SK-N-SH (cell line): ENCODE data around the gene PLA2G4C. TPM values are rescaled to one million over a fixed set of nuclear protein-coding genes. Genes with fewer than 3 reads are reported as not detected.

ENCODE experiments used
- CTCF ChIA-PET: fragments of 300-600, 350-600 bp; formaldehyde crosslinking; extraction: SDS; loops from one replicate; lab custom pipeline; 2021; lab: Yijun Ruan, JAX
- POLR2A ChIA-PET: fragments of 350-600 bp; sonication (Branson Sonifier 250); formaldehyde crosslinking; extraction: SDS; loops from one replicate; lab custom pipeline; 2020; ENCODE audit warnings: antibody characterized with exemption, inconsistent platforms; lab: Yijun Ruan, JAX
- DNase-seq: peaks from one replicate; pipeline ENCODE4 v3.0.0; 2012
- H2AFZ ChIP-seq: fragments of 200-600 bp; sonication (generic); 2 replicates; pipeline ENCODE4 v1.8.1; 2016; ENCODE audit warnings: antibody characterized with exemption, mild to moderate bottlenecking, low read depth
- H3F3A ChIP-seq: fragments of 200-600 bp; sonication (generic); replicated peaks from 2 replicates; pipeline ENCODE3; 2016; ENCODE audit warnings: antibody characterized with exemption, mild to moderate bottlenecking; ENCODE audit not compliant: insufficient read depth
- H3K27ac ChIP-seq, 2 experiments: fragments of 200-500 bp in 1 of 2; fragments of 200-600 bp in 1 of 2; sonication (Bioruptor generic) in 1 of 2; sonication (generic), shearing (Covaris generic) in 1 of 2; 2 replicates each; pipeline versions ENCODE4 v1.5.1 to v1.6.1; 2014 to 2016; ENCODE audit warnings: low read depth in 2 of 2, inconsistent platforms in 1 of 2, low read length in 1 of 2, mild to moderate bottlenecking in 1 of 2, mixed read lengths in 1 of 2
- H3K27me3 ChIP-seq: fragments of 200-600 bp; sonication (generic), shearing (Covaris generic); 2 replicates; pipeline ENCODE4 v1.6.1; 2016; ENCODE audit warnings: mixed run types; ENCODE audit not compliant: insufficient read depth
- H3K36me3 ChIP-seq, 2 experiments: fragments of 200-500 bp in 1 of 2; fragments of 200-600 bp in 1 of 2; sonication (Bioruptor generic) in 1 of 2; sonication (generic) in 1 of 2; replicated peaks in 1 of 2; 2 replicates each; pipeline versions ENCODE3 to v1.5.1; 2014 to 2016; ENCODE audit warnings: low read length in 1 of 2, mild to moderate bottlenecking in 1 of 2; ENCODE audit not compliant: insufficient read depth in 2 of 2, control insufficient read depth in 1 of 2
- H3K4me1 ChIP-seq, 2 experiments: fragments of 200-500 bp in 1 of 2; fragments of 200-600 bp in 1 of 2; sonication (Bioruptor generic) in 1 of 2; sonication (generic), shearing (Covaris generic) in 1 of 2; 2 replicates each; pipeline versions ENCODE4 v1.5.1 to v1.6.1; 2014 to 2016; ENCODE audit warnings: low read depth in 1 of 2, low read length in 1 of 2, mixed run types in 1 of 2; ENCODE audit not compliant: insufficient read depth in 2 of 2, control insufficient read depth in 1 of 2
- H3K4me2 ChIP-seq: fragments of 200-600 bp; sonication (generic), shearing (Covaris generic); 2 replicates; pipeline ENCODE4 v1.6.1; 2017; ENCODE audit warnings: mixed run types
- H3K4me3 ChIP-seq, 2 experiments: fragments of 200-500 bp in 1 of 2; fragments of 200-600 bp in 1 of 2; sonication (Bioruptor generic) in 1 of 2; sonication (generic), shearing (Covaris generic) in 1 of 2; 2 replicates each; pipeline versions ENCODE4 v1.5.1 to v1.8.1; 2014 to 2016; ENCODE audit warnings: low read depth in 2 of 2, inconsistent platforms in 1 of 2, low read length in 1 of 2, mild to moderate bottlenecking in 1 of 2, mixed read lengths in 1 of 2, moderate library complexity in 1 of 2
- H3K79me2 ChIP-seq: fragments of 200-600 bp; sonication (generic); 2 replicates; pipeline ENCODE4 v1.8.1; 2017; ENCODE audit warnings: mild to moderate bottlenecking; ENCODE audit not compliant: insufficient read depth
- H3K9ac ChIP-seq: fragments of 200-600 bp; sonication (generic); 2 replicates; pipeline ENCODE4 v1.6.1; 2017; ENCODE audit warnings: mixed run types
- H3K9me2 ChIP-seq: fragments of 200-600 bp; sonication (generic); 2 replicates; pipeline ENCODE4 v1.6.1; 2017; ENCODE audit warnings: mixed run types
- H3K9me3 ChIP-seq: fragments of 200-600 bp; sonication (generic); 2 replicates; pipeline ENCODE4 v1.6.1; 2017; ENCODE audit warnings: mixed run types, mild to moderate bottlenecking, moderate library complexity
- H4K20me1 ChIP-seq: fragments of 200-600 bp; sonication (generic); 2 replicates; pipeline ENCODE4 v1.6.1; 2017; ENCODE audit warnings: mild to moderate bottlenecking, mixed run types; ENCODE audit not compliant: insufficient read depth
- CHD2 ChIP-seq: fragments of 150-350 bp; IDR thresholded peaks from 2 replicates; pipeline ENCODE4 v1.6.1; 2018; ENCODE audit warnings: low read length; ENCODE audit not compliant: partially characterized antibody
- ELF1 ChIP-seq: IDR thresholded peaks from 2 replicates; pipeline ENCODE4 v1.4.0; 2012
- FOSL2 ChIP-seq: IDR thresholded peaks from 2 replicates; pipeline ENCODE4 v1.4.0; 2012; ENCODE audit warnings: low read depth, mild to moderate bottlenecking, moderate library complexity, borderline replicate concordance
- FOXM1 ChIP-seq: IDR thresholded peaks from 2 replicates; pipeline ENCODE4 v1.4.0; 2012; ENCODE audit warnings: low read depth, mild to moderate bottlenecking
- GATA2 ChIP-seq: sonication (generic); formaldehyde crosslinking; IDR thresholded peaks from 2 replicates; pipeline ENCODE4 v1.5.0; 2020; ENCODE audit warnings: mild to moderate bottlenecking, missing genetic modification reagents
- JUND ChIP-seq: IDR thresholded peaks from 2 replicates; pipeline ENCODE4 v1.4.0; 2012
- MXI1 ChIP-seq: IDR thresholded peaks from 2 replicates; pipeline ENCODE4 v1.6.1; 2012; ENCODE audit warnings: mild to moderate bottlenecking, low read depth, low read length, improper control_type of control experiment
- RXRA ChIP-seq: IDR thresholded peaks from 2 replicates; pipeline ENCODE4 v1.4.0; 2012; ENCODE audit warnings: low read depth, mild to moderate bottlenecking, borderline replicate concordance
- TCF12 ChIP-seq: IDR thresholded peaks from 2 replicates; pipeline ENCODE4 v1.4.0; 2012
- TEAD4 ChIP-seq: IDR thresholded peaks from 2 replicates; pipeline ENCODE4 v1.4.0; 2012; ENCODE audit warnings: mild to moderate bottlenecking, borderline replicate concordance; ENCODE audit not compliant: insufficient read depth
- YY1 ChIP-seq: IDR thresholded peaks from 2 replicates; pipeline ENCODE4 v1.4.0; 2012; ENCODE audit warnings: low read depth, mild to moderate bottlenecking
- WGBS: methylation state at CpG from one replicate; pipeline ENCODE4 v1.1.6; 2017; ENCODE audit warnings: low lambda C conversion rate; 5-methylcytosine and 5-hydroxymethylcytosine counted together
- polyA plus RNA-seq, 3 experiments: library from polyadenylated mRNA; depleted of rRNA; stranded (reverse); fragments of >200 nt; gene quantifications; 2 replicates each; pipeline ENCODE4 v1.2.3, GENCODE V29; 2012
- TF ChIP-seq, protein P1 (sequence below): IDR thresholded peaks from 2 replicates; pipeline ENCODE4 v1.4.0; 2012; ENCODE audit warnings: low read depth, borderline replicate concordance
- TF ChIP-seq, protein P2 (sequence below): IDR thresholded peaks from 2 replicates; pipeline ENCODE4 v1.4.0; 2012; ENCODE audit warnings: low read depth, borderline replicate concordance
- TF ChIP-seq, protein P3 (sequence below): fragments of 150-350 bp; IDR thresholded peaks from 2 replicates; pipeline ENCODE4 v1.6.1; 2017; ENCODE audit warnings: antibody characterized with exemption, low read length, low read depth, borderline replicate concordance
- TF ChIP-seq, protein P4 (sequence below): IDR thresholded peaks from 2 replicates; pipeline ENCODE4 v1.6.1; 2012; ENCODE audit warnings: mild to moderate bottlenecking, low read depth, low read length, moderate library complexity
- TF ChIP-seq, protein P5 (sequence below): IDR thresholded peaks from 2 replicates; pipeline ENCODE4 v1.4.0; 2012; ENCODE audit warnings: low read depth
- TF ChIP-seq, protein P6 (sequence below): fragments of 150-350 bp; IDR thresholded peaks from 2 replicates; pipeline ENCODE4 v1.6.1; 2016; ENCODE audit warnings: mild to moderate bottlenecking, low read depth, low read length

Gene PLA2G4C
- polyA plus RNA-seq, 1 of the 3 experiments (the other 2 are of a cell fraction): 6.1 TPM

DNA sequence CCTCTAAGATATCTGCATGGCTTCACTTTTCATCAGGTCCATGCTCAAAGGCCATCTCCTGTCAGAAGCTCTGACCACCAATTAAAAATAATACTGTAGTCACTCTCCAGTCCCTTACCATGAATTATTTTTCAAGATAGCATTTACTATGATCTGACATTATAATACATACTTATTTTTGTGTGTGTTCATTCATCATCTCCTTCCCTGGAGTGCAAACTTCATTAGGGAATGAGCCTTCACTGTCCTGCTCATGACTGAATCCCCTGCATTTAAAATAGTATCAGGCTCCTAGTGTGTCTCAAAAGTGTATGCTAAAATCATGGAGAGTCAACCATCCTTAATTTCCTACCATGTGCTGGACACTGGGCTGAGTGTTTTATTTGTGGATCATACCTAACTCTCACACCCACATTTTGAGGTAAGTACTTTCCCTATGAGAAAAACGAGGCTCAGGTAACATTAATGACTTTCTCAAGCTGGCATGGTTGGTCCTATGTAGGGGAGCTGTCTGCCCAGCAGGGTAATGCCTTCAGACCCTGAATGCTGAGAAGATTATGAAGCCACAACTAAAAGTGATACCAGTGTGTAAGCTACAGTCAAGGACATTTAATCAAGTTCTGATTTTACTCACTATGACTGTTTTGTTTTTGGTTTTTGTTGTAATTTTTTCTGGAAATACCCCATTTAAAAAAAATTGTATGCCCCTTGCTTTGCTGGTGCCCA is 16.3 kb downstream of the PLA2G4C start:
- no peaks in the 10 kb centered on the region for H4K20me1 ChIP-seq
- TF ChIP-seq YY1: no peak
- TF ChIP-seq, protein P1, sequence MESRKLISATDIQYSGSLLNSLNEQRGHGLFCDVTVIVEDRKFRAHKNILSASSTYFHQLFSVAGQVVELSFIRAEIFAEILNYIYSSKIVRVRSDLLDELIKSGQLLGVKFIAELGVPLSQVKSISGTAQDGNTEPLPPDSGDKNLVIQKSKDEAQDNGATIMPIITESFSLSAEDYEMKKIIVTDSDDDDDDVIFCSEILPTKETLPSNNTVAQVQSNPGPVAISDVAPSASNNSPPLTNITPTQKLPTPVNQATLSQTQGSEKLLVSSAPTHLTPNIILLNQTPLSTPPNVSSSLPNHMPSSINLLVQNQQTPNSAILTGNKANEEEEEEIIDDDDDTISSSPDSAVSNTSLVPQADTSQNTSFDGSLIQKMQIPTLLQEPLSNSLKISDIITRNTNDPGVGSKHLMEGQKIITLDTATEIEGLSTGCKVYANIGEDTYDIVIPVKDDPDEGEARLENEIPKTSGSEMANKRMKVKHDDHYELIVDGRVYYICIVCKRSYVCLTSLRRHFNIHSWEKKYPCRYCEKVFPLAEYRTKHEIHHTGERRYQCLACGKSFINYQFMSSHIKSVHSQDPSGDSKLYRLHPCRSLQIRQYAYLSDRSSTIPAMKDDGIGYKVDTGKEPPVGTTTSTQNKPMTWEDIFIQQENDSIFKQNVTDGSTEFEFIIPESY: no peak
- no peak for TF ChIP-seq TEAD4
- no peak for TF ChIP-seq GATA2 (CRISPR knock-in tag)
- TF ChIP-seq, protein P2, sequence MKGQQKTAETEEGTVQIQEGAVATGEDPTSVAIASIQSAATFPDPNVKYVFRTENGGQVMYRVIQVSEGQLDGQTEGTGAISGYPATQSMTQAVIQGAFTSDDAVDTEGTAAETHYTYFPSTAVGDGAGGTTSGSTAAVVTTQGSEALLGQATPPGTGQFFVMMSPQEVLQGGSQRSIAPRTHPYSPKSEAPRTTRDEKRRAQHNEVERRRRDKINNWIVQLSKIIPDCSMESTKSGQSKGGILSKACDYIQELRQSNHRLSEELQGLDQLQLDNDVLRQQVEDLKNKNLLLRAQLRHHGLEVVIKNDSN: no peak
- TF ChIP-seq, protein P3, sequence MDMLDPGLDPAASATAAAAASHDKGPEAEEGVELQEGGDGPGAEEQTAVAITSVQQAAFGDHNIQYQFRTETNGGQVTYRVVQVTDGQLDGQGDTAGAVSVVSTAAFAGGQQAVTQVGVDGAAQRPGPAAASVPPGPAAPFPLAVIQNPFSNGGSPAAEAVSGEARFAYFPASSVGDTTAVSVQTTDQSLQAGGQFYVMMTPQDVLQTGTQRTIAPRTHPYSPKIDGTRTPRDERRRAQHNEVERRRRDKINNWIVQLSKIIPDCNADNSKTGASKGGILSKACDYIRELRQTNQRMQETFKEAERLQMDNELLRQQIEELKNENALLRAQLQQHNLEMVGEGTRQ: no peak
- TF ChIP-seq FOXM1: no peak
- no peak for TF ChIP-seq JUND
- TF ChIP-seq MXI1: no peak
- no peak for TF ChIP-seq RXRA
- TF ChIP-seq, protein P4, sequence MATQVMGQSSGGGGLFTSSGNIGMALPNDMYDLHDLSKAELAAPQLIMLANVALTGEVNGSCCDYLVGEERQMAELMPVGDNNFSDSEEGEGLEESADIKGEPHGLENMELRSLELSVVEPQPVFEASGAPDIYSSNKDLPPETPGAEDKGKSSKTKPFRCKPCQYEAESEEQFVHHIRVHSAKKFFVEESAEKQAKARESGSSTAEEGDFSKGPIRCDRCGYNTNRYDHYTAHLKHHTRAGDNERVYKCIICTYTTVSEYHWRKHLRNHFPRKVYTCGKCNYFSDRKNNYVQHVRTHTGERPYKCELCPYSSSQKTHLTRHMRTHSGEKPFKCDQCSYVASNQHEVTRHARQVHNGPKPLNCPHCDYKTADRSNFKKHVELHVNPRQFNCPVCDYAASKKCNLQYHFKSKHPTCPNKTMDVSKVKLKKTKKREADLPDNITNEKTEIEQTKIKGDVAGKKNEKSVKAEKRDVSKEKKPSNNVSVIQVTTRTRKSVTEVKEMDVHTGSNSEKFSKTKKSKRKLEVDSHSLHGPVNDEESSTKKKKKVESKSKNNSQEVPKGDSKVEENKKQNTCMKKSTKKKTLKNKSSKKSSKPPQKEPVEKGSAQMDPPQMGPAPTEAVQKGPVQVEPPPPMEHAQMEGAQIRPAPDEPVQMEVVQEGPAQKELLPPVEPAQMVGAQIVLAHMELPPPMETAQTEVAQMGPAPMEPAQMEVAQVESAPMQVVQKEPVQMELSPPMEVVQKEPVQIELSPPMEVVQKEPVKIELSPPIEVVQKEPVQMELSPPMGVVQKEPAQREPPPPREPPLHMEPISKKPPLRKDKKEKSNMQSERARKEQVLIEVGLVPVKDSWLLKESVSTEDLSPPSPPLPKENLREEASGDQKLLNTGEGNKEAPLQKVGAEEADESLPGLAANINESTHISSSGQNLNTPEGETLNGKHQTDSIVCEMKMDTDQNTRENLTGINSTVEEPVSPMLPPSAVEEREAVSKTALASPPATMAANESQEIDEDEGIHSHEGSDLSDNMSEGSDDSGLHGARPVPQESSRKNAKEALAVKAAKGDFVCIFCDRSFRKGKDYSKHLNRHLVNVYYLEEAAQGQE: no peak
- TF ChIP-seq, protein P5, sequence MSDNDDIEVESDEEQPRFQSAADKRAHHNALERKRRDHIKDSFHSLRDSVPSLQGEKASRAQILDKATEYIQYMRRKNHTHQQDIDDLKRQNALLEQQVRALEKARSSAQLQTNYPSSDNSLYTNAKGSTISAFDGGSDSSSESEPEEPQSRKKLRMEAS: no peak
- no peak for TF ChIP-seq ELF1
- TF ChIP-seq CHD2: no peak
- TF ChIP-seq, protein P6, sequence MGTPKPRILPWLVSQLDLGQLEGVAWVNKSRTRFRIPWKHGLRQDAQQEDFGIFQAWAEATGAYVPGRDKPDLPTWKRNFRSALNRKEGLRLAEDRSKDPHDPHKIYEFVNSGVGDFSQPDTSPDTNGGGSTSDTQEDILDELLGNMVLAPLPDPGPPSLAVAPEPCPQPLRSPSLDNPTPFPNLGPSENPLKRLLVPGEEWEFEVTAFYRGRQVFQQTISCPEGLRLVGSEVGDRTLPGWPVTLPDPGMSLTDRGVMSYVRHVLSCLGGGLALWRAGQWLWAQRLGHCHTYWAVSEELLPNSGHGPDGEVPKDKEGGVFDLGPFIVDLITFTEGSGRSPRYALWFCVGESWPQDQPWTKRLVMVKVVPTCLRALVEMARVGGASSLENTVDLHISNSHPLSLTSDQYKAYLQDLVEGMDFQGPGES: no peak
- TF ChIP-seq TCF12: no peak
- TF ChIP-seq FOSL2: no peak
- TF ChIP-seq, all 33 proteins: peak for 0

More for the DNA sequence above, 16.3 kb downstream of the PLA2G4C start:
- DNase-seq: no peak
- no peak overlapping the region for H3K4me2 ChIP-seq
- peaks cover 3% of the 10 kb centered on the region for H3F3A ChIP-seq
- H3K9me2 ChIP-seq: no peaks in the 10 kb centered on the region
- no peak overlapping the region for H3K4me3 ChIP-seq
- no peaks in the 10 kb centered on the region for H3K36me3 ChIP-seq
- no peak overlapping the region for H2AFZ ChIP-seq
- H3K9ac ChIP-seq: no peak overlapping the region
- H3K79me2 ChIP-seq: no peaks in the 10 kb centered on the region
- no peaks in the 10 kb centered on the region; the same call in 1 of the 2 replicates for H3K9me3 ChIP-seq
- CTCF ChIA-PET: no interaction called here
- no peaks in the 10 kb centered on the region; a peak in 1 of 4 replicates for H3K4me1 ChIP-seq
- POLR2A ChIA-PET: no interaction called here
- no peak overlapping the region for H3K27ac ChIP-seq
- no peaks in the 10 kb centered on the region for H3K27me3 ChIP-seq
- 0% methylated on average over 1 of the region's 1 CpG for WGBS
